Stimulated activated CD4-positive, alpha-beta T cell treated with anti-CD3 and anti-CD28 coated beads, Interleukin-4, amount 100 ng/mL, for 48 hours (primary cell): ENCODE data around the gene PPP1R9B.

Source experiments
- DNase-seq, 2 donors: peaks; one replicate each; pipeline ENCODE4 v3.0.0-alpha.2; 2020; ENCODE audit warnings: low read depth in 2 of 2

PPP1R9B gene

GRCh38 chr17:50106393-50107131, 43.9 kb downstream of the PPP1R9B start:
- no peak for DNase-seq

- DNase-seq: no peak
These were observed 44.7 kb downstream of the PPP1R9B start for GRCh38 chr17:50105811-50106210.

- DNase-seq: no peak
These were observed 46.5 kb downstream of the PPP1R9B start for GRCh38 chr17:50103941-50104340.

GRCh38 chr17:50103252-50103651, 47.2 kb downstream of the PPP1R9B start:
- no peak for DNase-seq

GRCh38 chr17:50102164-50102991, 48.1 kb downstream of the PPP1R9B start:
- DNase-seq: no peak

- no peak for DNase-seq
These were observed 48.9 kb downstream of the PPP1R9B start for GRCh38 chr17:50101346-50102163.

GRCh38 chr17:50100921-50101345, 49.5 kb downstream of the PPP1R9B start:
- DNase-seq: no peak

GRCh38 chr17:50100480-50100883, 50.0 kb downstream of the PPP1R9B start:
- no peak for DNase-seq

- DNase-seq: no peak
These were observed 51.5 kb downstream of the PPP1R9B start for GRCh38 chr17:50099003-50099402.

GRCh38 chr17:50098583-50098982, 51.9 kb downstream of the PPP1R9B start:
- DNase-seq: no peak

- DNase-seq: no peak
These were observed 52.6 kb downstream of the PPP1R9B start for GRCh38 chr17:50097926-50098325.

- DNase-seq: no peak
These were observed 53.0 kb downstream of the PPP1R9B start for GRCh38 chr17:50097455-50097854.

GRCh38 chr17:50096758-50097157, 53.7 kb downstream of the PPP1R9B start:
- DNase-seq: no peak

GRCh38 chr17:50096092-50096491, 54.4 kb downstream of the PPP1R9B start:
- DNase-seq: no peak

GRCh38 chr17:50095626-50096037, 54.8 kb downstream of the PPP1R9B start:
- no peak for DNase-seq

GRCh38 chr17:50094753-50095619, 55.5 kb downstream of the PPP1R9B start, which contains the start of gene PDK2:
TSS of gene PDK2 (plus strand) at chr17:50095351. CDS start at chr17:50095436, 85 bp downstream.
- DNase-seq: peak; percentile 90 to 94

GRCh38 chr17:50094243-50094752, 56.2 kb downstream of the PPP1R9B start:
- peak; percentile 86 to 95 for DNase-seq

GRCh38 chr17:50093807-50094206, 56.7 kb downstream of the PPP1R9B start:
- DNase-seq: no peak

GRCh38 chr17:50093246-50093645, 57.2 kb downstream of the PPP1R9B start:
- no peak for DNase-seq

GRCh38 chr17:50091918-50092285, 58.6 kb downstream of the PPP1R9B start:
- no peak for DNase-seq
